Astrocyte of the cerebellum (primary cell): ENCODE measurements around the gene GPR78.

Experiments used
- DNase-seq: peaks from one replicate; pipeline ENCODE4 v3.0.0-alpha.2; 2011; ENCODE audit warnings: low read depth
- H3K4me3 ChIP-seq: 2 replicates; pipeline ENCODE4 v1.5.1; 2011; ENCODE audit warnings: mild to moderate bottlenecking, low read depth, low read length, moderate library complexity
- in situ Hi-C: cut with HindIII; loops from 2 replicates; pipeline ENCODE4 v1.10.0; 2017; ENCODE audit warnings: low sequenced_read_pairs
- TF ChIP-seq, protein P1 (sequence below): IDR thresholded peaks from 2 replicates; pipeline ENCODE4 v1.5.1; 2012; ENCODE audit warnings: low read length, low read depth, moderate library complexity, mild to moderate bottlenecking; ENCODE audit errors: missing control alignments

Gene GPR78

GRCh38 chr4:8585721-8586212 is 5.6 kb downstream of the GPR78 start:
- in situ Hi-C loops = no loop called here
- TF ChIP-seq, protein P1, sequence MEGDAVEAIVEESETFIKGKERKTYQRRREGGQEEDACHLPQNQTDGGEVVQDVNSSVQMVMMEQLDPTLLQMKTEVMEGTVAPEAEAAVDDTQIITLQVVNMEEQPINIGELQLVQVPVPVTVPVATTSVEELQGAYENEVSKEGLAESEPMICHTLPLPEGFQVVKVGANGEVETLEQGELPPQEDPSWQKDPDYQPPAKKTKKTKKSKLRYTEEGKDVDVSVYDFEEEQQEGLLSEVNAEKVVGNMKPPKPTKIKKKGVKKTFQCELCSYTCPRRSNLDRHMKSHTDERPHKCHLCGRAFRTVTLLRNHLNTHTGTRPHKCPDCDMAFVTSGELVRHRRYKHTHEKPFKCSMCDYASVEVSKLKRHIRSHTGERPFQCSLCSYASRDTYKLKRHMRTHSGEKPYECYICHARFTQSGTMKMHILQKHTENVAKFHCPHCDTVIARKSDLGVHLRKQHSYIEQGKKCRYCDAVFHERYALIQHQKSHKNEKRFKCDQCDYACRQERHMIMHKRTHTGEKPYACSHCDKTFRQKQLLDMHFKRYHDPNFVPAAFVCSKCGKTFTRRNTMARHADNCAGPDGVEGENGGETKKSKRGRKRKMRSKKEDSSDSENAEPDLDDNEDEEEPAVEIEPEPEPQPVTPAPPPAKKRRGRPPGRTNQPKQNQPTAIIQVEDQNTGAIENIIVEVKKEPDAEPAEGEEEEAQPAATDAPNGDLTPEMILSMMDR = no peak
- H3K4me3 ChIP-seq = no peak overlapping the region
- no peak for DNase-seq

DNA sequence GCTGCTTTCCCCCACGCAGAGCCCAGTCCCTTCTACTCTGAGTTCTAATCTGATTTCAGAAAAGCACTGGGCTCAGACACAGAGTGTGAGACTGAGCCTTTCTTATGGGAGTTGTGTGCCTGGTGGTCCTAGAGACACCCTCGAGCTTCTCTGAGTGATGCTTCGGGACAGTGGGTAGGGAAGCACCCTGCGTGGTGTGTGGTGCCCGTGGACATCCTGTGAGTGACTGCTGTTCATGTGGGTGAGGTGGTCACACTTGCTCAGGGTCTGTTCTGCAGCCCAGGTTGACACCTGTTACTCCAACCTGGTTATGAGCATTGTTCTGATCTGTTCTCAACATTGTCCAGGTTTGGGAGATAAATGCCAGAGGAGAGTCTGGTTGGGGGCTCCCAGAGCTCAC is 6.1 kb downstream of the GPR78 start:
- no peak for DNase-seq
- TF ChIP-seq, protein P1 = no peak
- in situ Hi-C loops = no loop called here

DNA sequence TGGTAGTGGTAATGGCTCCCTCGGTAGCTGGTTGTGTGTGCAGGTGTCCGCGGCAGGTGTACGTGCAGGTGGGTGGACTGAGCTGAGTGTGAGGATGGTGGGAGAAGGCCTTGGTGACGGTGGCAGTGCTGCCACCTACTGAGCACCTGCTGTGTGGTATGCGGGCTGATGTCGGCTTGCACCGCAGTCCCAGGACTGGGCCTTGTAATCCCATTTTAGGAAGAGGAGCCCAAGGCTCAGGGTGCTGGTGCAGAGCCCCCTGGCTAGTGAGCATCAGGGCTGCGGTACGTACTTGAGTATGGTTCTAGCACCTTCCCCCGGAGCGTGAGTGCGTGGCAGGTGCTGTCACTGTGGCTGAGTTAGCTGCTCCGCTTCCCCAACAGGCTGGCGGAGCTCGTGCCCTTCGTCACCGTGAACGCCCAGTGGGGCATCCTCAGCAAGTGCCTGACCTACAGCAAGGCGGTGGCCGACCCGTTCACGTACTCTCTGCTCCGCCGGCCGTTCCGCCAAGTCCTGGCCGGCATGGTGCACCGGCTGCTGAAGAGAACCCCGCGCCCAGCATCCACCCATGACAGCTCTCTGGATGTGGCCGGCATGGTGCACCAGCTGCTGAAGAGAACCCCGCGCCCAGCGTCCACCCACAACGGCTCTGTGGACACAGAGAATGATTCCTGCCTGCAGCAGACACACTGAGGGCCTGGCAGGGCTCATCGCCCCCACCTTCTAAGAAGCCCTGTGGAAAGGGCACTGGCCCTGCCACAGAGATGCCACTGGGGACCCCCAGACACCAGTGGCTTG is 6.7 kb downstream of the GPR78 start:
- no peak for DNase-seq
- TF ChIP-seq, protein P1 = no peak
- H3K4me3 ChIP-seq = no peak overlapping the region
- in situ Hi-C loops = no loop called here

More for the DNA sequence above, 6.1 kb downstream of the GPR78 start:
- H3K4me3 ChIP-seq = no peak overlapping the region

GRCh38 chr4:8587469-8588195 is 7.4 kb downstream of the GPR78 start:
- no peak overlapping the region for H3K4me3 ChIP-seq
- TF ChIP-seq, protein P1 = no peak
- in situ Hi-C loops = no loop called here
- no peak for DNase-seq

DNA sequence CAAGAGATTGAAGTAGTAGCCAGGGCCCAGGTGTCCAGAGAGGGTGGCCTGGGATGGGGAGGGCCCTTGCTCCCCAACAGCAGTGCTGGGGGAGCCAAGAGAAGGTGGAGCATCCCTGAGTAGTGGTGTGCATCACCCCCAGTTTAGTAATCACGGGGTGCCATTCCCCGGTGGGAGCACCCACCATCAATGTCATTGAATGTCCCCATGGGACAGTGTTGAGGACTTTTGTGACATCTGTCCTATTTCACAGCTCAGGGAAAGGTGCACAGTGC is 7.9 kb downstream of the GPR78 start:
- in situ Hi-C loops = no loop called here
- TF ChIP-seq, protein P1 = no peak
- H3K4me3 ChIP-seq = no peak overlapping the region
- DNase-seq = no peak

DNA sequence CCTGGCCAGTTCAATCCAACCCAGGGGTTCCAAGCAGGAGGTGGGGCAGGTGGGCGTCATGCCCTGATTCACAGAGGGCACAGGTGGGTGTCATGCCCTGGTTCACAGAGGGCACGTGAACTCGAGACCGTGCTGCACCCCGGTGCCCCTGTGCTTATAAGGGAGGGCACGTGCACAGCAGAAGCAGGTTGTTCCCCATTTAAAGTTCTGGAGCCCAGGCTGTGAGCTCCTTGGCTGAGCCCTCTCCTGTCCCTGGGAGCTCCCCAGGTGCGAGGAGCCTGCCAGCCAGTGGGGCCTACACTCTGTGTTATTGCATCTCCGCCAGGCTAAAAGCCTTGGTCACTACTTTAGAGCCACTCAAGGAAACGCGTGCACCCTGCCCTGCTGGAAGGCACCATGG is 9.1 kb downstream of the GPR78 start:
- TF ChIP-seq, protein P1 = no peak
- no peak overlapping the region for H3K4me3 ChIP-seq
- no peak for DNase-seq
- in situ Hi-C loops = no loop called here
